Renal cortex interstitium (tissue), 11 donors: Measurements from ENCODE around the gene KCNMA1. TPM values are rescaled to one million over a fixed set of nuclear protein-coding genes. Genes with fewer than 3 reads are reported as not detected.

ENCODE experiments used
- DNase-seq, 11 donors: peaks; one replicate each; pipeline ENCODE4 v3.0.0-alpha.2; 2013; ENCODE audit warnings: low read depth in 9 of 11, low spot score in 4 of 11; ENCODE audit errors: extremely low read depth in 1 of 11
- polyA plus RNA-seq, 3 donors: library from polyadenylated mRNA; unstranded; fragments of 120-200 nt; gene quantifications; one replicate each; pipeline ENCODE4 v1.2.1, GENCODE V29; 2013; ENCODE audit not compliant: insufficient read length in 3 of 3

KCNMA1 gene
- polyA plus RNA-seq, 3 donors: 3.3 to 3.7 (median 3.3) TPM

DNA sequence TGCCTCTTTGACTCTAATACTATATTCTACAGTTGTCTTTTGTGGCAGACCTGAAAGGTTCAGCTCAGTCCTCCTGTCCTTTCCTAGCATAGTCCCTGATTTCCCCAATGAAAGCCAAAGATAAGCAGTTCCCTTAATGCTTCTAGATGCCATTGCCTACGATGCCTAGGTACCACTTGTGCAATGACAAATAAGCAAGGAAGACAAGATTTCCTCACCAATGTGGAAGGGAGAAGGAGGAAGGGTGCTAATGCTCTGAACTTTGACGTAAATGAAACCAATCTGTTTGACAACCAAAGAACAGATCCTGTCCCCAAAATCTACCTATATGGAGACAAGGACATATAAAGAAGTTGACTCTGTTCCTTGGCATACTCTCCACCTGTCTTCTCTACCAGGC, 393.3 kb downstream of the KCNMA1 start:
- DNase-seq: no peak

DNA sequence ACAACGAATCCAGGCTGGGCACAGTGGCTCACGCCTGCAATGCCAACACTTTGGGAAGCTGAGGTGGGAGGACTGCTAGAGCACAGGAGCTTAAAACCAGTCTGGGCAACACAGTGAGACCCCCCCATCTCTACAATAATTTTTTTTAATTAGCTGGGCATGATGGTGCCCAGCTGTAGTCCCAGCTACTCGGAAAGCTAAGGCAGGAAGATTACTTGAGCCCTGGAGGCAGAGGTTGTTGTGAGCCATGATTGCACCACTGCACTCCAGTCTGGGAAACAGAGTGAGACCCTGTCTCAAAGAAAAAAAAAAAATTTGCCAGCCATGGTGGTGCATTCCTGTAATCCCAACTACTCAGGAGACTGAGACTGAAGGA, 396.3 kb downstream of the KCNMA1 start:
- no peak for DNase-seq

DNA sequence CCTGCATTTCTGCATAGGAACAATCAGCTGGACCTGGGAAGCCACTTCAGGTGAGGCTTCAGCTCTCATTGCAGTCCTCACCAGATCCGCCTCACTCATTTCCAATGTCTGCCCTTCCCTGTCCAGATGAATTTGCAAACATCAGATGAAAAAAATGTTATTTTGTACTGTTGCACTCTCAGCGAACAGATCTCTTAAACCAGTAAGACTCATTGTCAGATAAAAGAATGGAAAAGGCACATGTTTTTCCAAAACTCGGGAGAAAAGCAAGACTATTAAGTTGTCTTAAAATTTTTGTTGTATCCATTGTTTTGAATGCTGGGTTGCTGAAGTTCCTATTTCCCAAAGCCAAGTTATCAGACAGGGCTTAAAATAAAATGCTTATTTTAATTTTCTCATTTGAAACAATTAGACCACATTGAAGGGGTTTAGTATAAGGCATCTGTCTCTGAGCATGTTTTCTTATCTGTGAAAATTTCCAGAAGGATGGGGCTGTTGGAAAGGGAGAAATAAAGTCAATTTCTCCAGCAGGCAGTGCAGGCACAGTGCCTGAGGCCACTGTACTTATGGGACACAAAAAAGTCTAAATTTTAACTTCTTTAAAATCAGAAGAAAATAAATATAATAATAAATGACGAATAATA, 396.8 kb downstream of the KCNMA1 start:
- no peak for DNase-seq

DNA sequence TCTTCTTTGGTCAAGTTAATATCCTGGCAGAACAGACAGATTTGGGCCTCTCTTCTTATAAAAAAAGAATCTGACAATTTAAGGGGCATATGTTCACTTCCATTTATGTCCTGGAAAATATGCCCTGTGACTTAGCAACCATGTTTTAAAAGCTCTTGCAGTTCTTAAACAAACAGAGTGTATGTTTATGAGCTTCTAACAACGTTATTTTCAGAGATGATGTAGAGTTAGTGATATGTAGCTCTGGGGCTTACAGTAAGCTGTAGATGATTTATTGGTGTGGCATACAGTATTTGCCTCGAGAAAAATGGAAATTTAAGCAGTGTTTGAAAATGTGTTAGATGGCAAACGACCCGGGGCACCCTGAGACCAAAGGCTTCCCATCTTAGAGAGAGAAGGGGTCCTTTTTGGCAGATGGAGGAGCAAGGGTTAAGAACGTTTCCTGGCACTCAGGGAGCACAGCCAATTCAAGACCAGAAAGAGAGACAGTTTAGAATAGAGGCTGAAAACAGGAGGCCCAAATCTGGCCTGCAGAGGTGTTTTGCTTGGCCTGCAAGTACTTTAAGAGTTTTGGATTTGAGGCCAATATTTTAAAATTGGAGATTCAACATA, 397.5 kb downstream of the KCNMA1 start:
- no peak for DNase-seq

DNA sequence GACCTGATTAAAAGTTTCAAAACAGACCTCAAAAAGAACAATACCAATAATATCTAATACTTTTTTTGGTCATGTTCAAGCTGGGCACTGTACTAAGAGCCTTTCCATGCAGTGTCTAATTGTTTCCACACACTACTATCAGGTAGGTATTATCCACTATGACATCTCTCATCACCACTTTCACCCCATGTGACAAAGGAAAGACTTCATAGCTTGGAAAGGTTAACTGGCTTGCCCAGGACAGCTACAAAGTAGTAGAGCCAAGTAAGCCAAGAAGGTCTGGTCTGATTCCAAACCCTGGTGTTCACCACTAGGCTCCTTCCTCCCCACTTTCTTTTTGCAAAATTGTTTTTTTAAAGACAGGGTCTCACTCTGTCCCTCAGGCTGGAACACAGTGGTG, 400.5 kb downstream of the KCNMA1 start:
- DNase-seq: no peak

DNA sequence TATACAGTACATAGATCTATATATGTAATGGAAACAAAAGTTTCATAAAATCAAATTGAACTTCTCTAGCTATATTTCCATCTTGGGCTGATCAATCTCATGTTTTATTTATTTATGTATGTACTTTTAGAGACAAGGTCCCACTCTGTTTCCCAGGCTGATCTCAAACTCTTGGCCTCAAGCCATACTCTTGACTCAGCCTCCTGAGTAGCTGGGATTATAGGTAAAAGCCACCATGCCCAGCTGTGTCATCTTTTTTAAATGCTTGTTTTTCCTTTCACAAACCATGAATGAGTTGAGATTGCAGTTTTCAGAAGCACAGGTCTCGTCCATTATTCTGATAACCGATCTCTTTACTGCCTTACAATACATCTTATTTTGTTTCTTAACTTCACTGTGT, 400.9 kb downstream of the KCNMA1 start:
- no peak for DNase-seq

DNA sequence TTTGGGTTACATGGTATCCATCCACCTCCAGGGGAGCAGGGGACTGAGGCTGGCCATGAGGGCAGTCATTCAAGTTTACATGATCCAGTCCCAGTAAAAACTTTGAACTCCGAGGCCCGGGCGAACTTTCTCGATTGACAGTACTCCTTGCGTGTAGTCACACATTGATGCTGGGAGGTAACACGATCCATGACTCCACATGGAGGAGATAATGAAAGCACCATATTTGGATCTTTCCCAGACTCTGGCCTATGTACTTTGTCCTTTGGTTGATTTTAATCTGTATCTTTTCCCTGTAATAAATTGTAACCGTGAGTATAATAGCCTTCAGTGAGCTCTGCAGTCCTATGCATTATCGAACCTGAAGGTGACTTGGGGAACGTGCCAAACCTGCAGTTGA, 401.6 kb downstream of the KCNMA1 start:
- no peak for DNase-seq

DNA sequence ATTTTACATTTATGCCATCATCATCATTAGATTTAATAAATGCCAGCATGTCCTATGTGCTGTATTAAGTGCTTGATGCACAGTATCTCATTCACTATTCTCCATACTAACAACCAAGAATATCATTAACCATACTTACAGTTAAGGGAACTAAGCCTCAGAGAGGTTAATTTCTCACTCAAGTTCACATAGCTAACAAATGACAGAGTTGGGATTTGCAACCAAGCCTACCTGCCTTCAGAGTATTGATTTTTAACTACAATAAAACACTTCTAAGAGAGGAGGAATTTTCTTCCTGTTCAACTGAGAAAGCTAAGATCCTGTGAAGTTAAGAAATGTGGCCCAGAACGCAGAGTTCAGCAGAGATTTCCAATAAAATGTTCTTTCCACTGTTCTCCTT, 403.0 kb downstream of the KCNMA1 start:
- no peak for DNase-seq

DNA sequence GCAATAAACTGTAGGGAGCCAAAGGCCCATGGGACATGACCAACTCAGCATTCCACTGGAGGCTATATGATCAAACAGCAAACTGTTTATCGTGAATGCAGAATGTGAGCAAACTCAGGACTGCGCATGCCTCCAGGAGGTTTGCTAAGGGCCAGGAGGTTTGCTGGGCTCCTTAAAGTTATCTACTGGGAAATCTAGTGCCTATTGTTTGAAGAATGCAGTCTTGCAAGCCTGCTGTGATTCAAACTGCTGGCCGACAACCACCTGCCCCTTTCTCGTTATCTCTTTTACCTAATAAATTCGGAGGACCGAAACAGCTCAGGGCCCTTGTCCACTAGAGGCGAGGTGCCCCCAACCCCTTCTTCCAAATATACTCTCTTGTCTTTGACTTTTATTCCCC, 404.1 kb downstream of the KCNMA1 start:
- no peak for DNase-seq

DNA sequence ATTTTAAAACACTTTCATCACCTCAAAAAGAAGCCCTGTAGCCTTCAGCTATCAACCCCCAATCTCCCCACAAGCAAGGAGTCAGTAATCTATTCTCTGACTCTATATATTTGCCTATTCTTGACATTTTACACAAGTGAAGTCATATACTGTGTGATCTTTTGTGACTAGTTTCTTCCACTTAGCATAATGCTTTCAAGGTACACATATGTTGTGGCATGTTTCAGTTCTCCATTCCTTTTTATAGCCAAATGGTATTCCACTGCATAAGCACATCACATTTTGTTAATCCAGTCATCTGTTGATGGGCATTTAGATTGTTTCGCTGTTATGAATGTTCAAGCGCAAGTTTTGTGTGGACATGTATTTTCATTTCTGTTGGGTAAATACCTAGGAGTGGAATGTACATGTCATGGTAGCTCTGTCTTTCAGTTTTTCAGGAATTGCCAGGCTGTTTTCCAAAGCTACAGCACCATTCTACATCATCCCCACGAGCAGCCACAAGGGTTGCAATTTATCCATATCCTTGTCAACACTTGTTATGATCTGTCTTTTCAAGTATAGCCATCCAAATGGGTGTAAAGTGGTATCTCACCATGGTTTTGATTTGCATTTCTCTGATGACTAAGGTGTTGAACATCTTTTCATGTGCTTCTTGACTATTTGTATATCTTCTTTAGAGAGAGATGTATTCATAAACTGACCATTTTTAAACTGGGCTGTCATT, 405.6 kb downstream of the KCNMA1 start:
- DNase-seq: no peak

DNA sequence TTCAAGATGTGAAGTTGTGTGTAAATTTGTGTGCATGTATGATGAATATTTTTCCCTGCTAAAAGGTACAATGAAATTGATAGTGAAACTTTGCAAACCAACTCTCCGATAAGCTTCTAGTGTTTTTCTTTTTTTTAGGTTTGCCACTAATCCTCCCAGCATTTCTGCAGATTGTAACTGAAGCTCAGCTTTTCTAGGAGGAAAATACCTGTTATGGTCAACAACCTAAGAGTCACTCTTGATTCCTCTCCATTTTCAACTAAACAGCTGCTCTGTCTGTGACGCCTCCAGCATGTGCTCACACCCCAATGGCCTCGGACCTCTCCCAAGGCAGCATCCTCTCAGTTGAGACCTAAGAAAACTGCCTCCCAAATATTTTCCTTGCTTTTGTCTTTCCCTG, 406.2 kb downstream of the KCNMA1 start:
- no peak for DNase-seq

DNA sequence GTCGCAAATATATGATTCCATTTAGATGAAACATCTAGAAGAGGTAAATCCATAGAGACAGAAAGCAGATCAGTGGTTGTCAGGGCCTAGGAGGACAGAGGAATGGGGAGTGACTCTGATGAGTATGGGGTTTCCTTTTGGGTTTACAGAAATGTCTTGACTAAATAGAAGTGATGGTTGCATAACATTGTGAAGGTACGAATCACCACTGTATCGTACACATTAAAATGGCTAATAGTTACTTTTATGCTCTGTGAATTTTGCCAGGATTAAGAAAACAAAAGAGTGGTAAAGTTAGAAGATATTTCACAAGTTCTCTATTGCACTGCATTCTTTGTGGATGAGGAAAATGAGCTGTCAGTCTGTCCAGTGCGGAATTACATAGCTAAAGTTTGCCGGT, 407.4 kb downstream of the KCNMA1 start:
- no peak for DNase-seq

DNA sequence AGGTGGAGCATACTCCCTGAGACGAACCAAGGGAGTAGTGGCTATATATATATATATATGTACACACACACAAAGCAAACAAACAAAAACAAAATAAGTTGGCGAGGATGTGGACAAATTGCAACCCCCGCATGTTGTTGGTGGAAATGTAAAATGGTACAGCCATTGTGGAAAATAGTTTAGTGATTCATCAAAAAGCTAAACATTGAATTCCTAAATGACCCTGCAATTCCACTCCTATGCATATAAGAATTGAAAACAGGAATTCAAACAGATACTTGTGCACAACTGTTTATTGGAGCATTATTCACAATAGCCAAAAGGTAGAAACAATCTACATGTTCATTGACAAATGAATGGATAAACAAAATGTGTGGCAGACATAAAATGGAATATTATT, 407.9 kb downstream of the KCNMA1 start:
- DNase-seq: no peak

DNA sequence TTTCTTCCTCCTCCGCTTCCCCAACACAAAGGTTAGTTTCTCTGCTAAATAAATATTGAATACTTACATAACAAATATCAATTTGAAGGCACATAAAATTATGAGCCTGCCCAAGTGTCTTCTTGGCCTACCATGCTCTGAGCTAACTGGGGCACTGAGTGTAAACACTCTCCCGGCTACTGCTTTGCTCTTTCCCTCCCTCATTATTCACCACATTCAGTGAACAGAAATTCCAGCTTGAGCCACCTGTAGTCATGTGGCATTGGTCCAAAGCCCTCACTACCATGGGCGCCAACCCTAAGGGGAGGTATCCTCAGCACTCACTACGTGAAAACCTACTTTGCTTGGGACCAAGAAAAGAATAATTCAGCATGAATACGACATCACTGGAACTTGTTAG, 409.0 kb downstream of the KCNMA1 start:
- no peak for DNase-seq

DNA sequence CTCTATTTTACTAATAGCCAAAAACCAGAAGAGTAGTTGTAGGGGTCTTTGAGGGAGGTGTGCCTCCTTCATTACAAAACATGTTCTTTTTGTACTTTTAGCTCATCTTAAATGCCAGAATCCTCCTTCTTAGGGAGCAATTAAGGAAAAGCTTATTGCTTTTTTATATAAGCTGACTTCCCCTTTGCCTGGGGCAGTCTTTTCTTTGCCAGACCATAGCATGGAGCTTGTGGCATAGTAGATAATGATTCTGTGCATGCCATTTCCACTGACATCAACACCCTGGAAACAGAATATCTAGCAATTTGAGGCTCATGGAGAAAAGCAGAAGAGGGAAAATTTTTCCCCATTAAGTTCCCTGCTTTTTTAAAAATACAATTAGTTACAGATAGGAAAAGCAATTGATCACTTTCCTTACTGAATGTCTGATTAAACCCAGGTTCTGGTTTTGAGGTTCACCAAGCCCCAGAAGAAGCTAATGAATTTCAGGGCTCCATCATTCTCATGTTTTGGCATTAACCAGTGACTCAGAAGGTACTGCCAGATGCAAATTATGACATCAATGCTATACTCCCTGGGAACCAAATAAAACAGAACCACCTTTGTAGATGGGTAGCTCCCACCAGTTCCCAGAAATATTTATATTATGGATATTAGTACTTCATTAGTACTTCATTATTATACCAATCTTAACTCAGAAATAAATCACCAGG, 410.6 kb downstream of the KCNMA1 start:
- DNase-seq: no peak

DNA sequence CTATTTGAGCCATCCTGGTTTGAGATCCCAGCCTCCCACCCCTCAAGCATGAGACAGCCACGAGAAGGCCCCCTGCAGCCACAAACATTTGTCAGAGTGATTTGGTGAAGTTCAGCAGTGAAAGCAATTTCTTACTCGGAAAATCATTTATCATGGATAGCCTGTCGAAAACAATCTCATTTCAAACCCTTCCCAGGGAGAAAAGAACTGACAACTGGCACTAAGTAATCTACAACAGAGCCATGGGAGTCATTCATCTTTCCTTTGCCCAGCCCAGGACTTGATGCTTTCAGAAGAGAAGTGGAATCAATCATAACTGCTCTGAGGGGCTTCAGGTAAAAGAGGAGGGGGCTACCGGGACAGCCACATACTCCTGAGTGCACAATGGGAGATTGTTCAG, 411.2 kb downstream of the KCNMA1 start:
- no peak for DNase-seq

DNA sequence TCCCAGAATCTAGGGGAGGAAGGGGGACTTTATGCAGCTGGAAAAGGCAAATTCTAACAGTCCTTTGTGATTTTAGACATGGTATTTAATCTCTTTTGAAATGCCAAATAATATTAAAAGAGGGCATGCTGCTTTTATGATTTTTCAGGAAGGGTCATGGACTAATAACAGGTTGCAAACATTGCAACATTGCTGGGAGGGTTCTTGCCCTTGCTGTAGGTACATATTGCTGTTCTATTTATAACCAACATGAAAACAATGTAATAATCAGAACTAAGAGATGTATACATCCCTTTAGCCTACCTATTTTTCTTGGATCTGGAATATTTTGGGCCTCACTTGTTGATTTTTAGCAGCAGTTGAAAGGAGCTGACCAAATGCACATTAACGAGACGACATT, 411.6 kb downstream of the KCNMA1 start:
- DNase-seq: no peak

DNA sequence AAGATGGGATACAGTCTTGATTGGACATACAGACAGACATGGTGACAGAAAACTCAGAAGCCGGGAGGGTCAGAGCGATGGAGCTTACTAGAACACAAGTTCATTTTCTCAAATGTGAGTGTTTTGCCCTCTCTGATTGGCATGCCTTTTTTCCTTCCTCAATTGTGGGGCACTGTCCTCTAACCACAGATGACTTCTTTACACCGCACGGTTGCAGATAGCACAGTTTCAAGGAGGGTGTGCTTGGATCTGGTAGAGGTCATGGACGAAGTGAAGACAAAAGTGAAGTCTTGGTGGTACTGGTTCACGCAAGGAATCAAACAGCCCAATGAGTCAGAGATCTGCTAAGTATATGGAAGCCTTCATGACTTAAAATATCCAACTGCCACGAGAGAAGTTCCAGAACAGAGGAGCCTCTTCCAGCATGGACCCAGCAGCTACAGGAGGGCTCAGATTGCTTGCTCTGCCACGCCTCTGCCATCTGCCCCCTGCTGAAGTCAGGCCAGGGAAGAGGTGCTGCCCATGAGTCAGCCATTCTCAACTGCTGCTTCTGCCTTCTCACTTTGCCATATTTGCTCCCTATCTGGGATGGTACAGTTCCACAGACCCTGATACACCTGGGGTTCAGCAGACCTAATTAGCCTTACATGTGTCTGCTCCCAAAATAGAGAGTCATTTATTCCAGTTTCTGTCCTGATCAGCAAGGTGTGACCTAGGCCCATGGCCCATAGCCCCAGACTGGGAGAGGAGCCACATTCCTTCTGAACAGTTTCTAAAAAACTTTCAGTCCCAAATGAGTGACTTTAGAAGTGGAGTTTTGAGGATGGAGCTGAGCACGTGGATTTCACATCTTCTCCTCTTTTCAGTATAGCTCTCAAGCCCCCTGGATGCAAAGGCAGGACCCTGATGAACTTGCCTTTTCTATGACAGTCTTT, 413.8 kb downstream of the KCNMA1 start:
- DNase-seq: no peak

DNA sequence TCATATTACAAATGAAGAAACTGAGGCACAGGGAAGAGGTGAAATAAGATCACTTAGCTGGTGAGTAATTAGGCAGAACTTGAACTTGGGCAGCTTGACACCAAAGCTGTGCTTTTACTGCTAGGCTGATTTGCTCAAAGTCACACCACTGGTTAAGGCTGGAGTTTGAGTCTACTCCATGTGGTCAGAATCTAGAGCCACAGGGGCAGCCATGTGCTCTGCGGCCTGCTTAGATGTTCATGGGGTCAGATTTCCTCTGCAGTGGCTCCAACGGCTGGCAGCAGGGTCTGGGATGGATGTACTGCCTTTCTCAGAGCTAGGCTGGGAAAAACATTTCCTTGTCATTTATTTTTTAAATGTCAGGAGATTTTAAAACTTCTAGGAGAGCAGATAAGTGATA, 417.5 kb downstream of the KCNMA1 start:
- DNase-seq: no peak
